Measurements from ENCODE around the gene PLEKHB2.
"Not testable (repeated sequence)": the region's sequence is repeated elsewhere in the genome, so short reads cannot be mapped to it uniquely, and the experiment has no call there.

PLEKHB2 gene, protein sequence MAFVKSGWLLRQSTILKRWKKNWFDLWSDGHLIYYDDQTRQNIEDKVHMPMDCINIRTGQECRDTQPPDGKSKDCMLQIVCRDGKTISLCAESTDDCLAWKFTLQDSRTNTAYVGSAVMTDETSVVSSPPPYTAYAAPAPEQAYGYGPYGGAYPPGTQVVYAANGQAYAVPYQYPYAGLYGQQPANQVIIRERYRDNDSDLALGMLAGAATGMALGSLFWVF

DNA sequence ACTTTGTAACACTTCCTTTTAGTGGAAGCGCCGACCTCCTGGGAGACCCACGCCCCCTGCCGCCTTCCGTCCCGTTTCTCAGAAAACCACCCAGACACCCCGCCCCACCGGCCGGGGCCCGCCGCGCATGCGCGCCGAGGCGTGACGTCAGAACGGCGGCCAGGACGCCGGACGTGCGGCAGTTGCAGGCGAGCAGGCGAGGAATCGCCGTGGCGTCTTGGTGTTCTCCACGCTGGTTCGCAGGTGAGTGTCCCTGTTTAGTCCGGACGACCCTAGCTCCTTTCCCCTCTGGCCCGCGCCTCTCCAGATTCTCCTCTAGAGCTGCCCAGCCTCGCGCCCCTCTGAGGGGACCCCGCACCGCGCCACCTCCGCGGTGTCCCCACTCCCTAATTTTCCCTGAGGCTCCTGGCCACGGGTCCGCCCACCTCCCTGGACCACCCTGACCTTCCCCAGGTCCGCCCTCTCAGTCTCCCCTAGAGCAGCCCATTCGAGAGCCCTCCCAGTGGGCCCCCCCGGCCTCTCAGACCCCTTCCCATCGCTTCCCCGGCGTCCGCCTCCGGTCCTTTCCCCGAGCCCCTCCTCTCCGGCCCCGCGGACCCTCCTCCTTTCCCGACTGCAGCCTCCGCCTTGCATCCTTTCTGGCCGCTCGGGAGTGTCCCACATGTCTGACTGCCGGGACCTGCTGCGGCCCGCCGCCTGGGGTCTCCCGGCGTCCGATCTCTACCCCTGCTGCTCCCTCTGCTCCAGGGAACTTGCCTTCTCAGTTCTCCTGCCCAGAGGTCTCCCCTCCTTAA is at the start of gene PLEKHB2:
Gene PLEKHB2 (plus strand): TSS at position 181 of the 794 bp plus-strand sequence. CDS start 15,606 bp downstream, outside the sequence.
- peak; percentile 90 for DNase-seq

- no peak for DNase-seq
Measured at GRCh38 chr2:131056204-131056931, 48.8 kb upstream of the PLEKHB2 start.

DNA sequence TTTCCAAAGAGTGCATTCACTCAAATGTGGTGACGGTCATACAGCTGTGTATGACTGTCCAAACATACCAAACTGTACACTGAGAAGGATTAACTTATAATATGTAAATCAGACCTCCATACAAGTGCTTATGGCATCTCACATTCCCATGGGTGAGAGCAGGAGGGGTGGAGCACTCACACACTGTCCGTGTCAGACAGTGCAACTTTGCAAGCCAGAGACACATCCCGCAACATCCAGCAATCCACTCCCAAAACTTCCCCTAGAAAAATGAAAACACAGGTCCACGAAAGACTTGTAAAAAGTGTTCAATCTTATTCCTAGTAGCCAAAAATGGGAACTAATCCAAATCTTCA is 48.2 kb upstream of the PLEKHB2 start:
- no peak for DNase-seq

DNA sequence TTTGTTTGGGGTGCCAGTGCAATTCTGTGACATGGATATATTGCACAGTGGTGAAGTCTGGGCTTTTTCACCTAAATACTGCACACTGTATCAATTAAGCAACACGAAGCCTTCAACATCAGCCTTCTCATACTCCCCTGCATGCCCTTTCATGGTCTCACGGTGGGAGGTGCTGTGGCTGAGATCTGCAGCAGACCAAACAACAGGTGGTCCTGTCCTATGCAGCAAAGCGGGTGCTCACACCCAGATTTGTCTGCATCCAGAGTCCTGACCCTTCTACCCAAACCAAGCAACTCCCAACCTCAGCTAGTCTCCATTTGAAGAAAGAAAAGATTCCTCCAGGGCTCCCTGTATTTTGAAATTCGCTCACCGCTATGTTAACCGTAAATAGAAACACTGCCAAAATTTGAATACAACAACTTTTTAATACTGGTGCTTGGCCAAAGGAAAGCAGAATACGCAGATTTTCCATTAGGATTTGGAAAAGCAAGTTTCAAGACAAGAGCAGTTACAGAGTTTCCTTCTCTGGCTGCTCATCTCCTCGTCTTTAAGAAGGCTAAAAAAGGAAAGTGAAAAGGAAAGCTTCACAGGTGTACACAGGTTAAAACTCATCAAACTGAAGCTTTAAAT is 46.8 kb upstream of the PLEKHB2 start:
- DNase-seq: no peak

DNA sequence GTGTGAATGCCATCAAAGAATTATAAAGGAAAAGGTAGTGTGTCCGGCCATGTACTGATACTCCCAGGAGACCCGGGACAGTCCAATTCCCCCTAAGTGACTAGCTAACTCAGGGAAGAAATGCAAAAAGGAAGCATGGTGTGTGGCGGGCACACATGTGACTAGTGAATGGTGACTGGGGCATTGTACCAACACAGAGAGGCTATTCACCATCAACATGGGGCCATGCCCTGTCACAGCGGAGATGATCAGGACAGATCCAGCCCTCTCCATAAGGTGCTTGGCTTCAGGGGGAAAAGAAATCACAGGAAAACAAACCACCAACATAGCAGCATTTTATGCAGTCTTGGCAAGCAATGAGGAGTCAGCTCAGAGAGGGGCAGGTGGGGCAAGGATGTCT is 46.2 kb upstream of the PLEKHB2 start:
- no peak for DNase-seq

DNA sequence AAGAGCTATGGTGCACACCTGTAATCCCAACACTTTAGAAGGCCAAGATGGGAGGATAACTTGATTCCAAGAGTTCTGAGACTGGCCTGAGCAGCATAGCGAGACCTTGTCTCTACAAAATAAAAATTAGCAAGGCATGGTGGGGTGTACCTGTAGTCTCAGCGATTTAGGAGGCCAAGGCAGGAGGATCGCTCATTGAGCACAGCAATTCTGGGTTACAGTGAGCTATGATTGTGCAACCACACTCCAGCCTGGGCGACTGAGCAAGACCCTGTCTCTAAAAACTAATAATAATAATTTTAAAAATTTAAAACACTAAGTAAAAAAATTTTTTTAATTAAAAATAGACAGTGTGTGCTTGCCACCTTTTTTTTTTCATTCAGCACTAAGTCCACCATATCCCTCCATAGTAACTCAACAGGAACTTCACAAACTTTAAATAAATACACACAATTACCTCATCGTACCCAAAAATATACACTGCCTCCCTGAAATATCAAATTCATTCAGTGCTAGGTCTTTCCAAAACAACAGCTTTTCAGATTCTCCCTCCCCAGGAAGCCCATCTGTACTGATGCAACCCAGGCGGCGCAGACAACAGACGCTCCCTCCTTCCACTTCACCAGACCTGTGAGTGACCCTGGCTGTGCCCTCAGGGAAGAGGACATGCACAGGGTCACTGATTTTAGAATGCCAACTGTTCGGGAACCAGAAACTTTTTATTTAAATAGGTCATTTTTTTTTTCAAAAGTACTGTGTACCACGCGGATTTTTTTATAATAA is 41.4 kb upstream of the PLEKHB2 start:
- DNase-seq: no peak

GRCh38 chr2:131064589-131065512 is 40.3 kb upstream of the PLEKHB2 start:
- no peak for DNase-seq

DNA sequence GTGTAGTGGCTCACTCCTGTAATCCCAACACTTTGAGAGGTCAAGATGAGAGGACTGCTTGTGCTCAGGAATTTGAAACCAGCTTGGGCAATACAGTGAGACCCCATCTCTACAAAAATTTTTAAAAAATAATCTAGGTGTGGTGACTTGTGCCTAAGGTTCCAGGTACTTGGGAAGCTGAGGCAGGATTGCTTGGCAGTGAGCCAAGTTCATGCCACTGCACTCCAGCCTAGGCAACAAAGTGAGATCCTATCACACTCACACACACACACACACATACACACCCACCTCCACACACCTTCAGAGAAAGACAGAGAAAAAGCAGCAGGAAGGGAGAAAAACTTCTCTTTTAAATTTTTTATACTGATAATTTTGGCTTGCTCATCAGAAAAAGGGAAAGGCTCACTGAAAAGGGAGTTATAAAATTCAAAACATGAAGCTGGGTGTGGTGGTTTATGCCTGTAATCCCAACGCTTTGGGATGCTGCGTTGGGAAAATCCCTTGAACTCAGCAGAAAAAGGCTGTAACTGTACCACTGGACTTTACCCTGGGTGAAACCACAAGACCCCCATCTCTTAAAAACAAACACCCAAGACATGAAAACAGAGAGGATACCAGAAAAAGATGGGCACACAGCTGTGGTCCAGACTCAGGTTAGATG is 37.5 kb upstream of the PLEKHB2 start:
- DNase-seq: no peak

GRCh38 chr2:131068172-131068571 is 37.0 kb upstream of the PLEKHB2 start:
- not testable (repeated sequence) for DNase-seq

GRCh38 chr2:131075578-131075977 is 29.6 kb upstream of the PLEKHB2 start:
- DNase-seq: not testable (repeated sequence)

- DNase-seq: no peak
Measured at GRCh38 chr2:131076707-131077106, 28.4 kb upstream of the PLEKHB2 start.

DNA sequence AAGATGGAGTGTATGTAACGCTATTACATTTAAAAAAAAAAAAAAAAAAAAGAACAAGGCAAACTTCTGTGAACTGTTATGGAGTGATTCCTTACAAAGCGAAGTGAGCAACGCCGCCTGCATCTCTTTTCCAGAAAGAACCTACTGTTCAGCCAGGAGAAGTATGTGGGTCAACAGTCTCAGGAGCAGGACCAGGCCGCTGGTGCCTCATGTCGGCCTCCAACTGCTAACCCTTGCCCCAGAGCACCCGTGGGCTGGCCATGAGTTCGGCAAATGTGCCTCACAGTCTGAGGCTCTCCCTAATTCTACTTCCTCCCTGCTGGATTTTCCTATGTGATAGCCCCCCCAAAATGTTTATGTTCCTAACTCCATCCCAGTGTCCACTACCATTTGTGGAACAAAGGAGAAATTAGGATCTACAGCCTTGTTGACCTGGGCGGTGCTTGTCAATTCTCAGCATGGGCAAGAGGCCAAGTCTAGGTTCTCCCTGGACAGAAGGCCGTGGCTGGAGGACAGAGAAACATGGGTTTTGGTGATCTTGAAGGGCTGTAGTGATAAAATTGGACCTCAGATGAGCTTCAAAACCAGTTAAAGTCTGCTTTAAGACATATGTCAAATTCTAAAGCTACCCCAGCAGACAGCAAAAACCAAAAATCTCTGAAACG is 27.8 kb upstream of the PLEKHB2 start:
- no peak for DNase-seq

DNA sequence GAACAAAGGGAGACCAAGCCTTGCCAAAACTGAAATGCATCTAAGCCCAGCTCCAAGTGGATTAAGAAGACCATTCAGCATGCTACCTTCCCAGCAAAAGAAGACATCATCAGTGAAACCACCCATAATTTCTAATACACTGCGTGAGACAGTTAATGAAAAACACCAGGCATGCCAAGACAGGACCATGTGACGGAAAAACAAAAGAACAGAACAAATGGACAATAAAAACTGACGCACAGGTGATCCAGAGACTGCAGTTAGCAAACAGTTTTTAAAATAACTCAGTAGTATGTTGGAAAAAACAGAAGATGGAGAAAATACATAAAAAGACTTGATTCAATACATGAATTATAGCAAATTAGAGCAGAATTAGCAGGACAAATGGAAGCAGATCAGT is 27.2 kb upstream of the PLEKHB2 start:
- DNase-seq: no peak

- DNase-seq: not testable (repeated sequence)
Measured at GRCh38 chr2:131079931-131080330, 25.2 kb upstream of the PLEKHB2 start.

- DNase-seq: no peak
Measured at GRCh38 chr2:131081190-131081589, 23.9 kb upstream of the PLEKHB2 start.

DNA sequence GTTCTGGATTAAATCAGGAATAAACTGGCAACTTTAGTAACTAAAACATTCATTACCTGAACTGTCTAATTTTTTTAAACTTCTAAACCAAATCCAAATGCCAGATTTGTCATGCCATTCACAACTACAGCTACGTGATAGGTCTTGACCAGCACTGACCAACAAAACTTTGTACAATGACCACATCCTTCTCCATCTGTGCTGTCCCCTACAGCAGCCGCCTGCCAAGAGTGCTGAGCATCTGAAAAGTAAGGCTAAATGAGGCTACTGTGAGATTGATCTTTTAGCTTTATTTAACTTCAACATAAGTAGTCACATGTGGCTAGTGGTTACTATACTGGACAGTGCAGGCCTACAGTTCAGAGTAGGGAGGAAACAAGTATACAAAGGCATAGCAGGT is 19.5 kb upstream of the PLEKHB2 start:
- no peak for DNase-seq

- DNase-seq: no peak
Measured at GRCh38 chr2:131092458-131093005, 12.6 kb upstream of the PLEKHB2 start.

GRCh38 chr2:131093006-131093695 is 12.0 kb upstream of the PLEKHB2 start, which contains the start of gene FAM168B:
FAM168B (minus strand) TSS chr2:131093460; CDS start chr2:131082646, 10,814 bp downstream.
- peak; percentile 78 for DNase-seq
